Caco-2 (cell line): ENCODE measurements around the gene KLHL33. TPM values are rescaled to one million over a fixed set of nuclear protein-coding genes. Genes with fewer than 3 reads are reported as not detected.

ENCODE experiments used
- BruUV-seq: library from RNA; stranded (reverse); fragments of 400-500 nt; replicated peaks from 2 replicates; lab custom pipeline; 2021; lab: Mats Ljungman, UMichigan
- CTCF ChIA-PET: fragments of 300-600 bp; sonication (Branson Sonifier 250); formaldehyde crosslinking; loops from one replicate; lab custom pipeline; 2022; ENCODE audit warnings: antibody characterized with exemption; lab: Charles Lee
- POLR2A ChIA-PET: fragments of 300-600 bp; sonication (Branson Sonifier 250); formaldehyde crosslinking; loops from one replicate; lab custom pipeline; 2022; ENCODE audit warnings: antibody characterized with exemption; lab: Charles Lee
- DNase-seq, 2 experiments: peaks; one replicate each; pipeline versions ENCODE4 v3.0.0 to v3.0.0-alpha.2; 2020 to 2022
- H3K27me3 ChIP-seq: replicated peaks from 2 replicates; pipeline ENCODE4 v1.6.0; 2011; ENCODE audit warnings: low read length; ENCODE audit not compliant: control insufficient read depth, insufficient read depth
- H3K36me3 ChIP-seq: 2 replicates; pipeline ENCODE4 v1.5.1; 2011; ENCODE audit warnings: low read length; ENCODE audit not compliant: control insufficient read depth, insufficient read depth
- H3K4me1 ChIP-seq: fragments of 250-450 bp; sonication (Bioruptor Pico); 2 replicates; pipeline ENCODE4 v1.5.1; 2020; ENCODE audit warnings: mild to moderate bottlenecking
- H3K4me3 ChIP-seq: 2 replicates; pipeline ENCODE4 v1.5.1; 2011; ENCODE audit warnings: low read depth, mild to moderate bottlenecking, control low read depth, low read length
- H3K9me3 ChIP-seq: fragments of 250-450 bp; sonication (Bioruptor Pico); 2 replicates; pipeline ENCODE4 v1.5.1; 2020; ENCODE audit warnings: mild to moderate bottlenecking, moderate library complexity
- H3K27ac Mint-ChIP-seq: one replicate; pipeline ENCODE4 v1.8.0; 2022; ENCODE audit warnings: mixed read lengths; ENCODE audit not compliant: unreplicated experiment
- H3K27me3 Mint-ChIP-seq: one replicate; pipeline ENCODE4 v1.8.0; 2022; ENCODE audit warnings: mixed read lengths; ENCODE audit not compliant: insufficient read depth, unreplicated experiment
- H3K36me3 Mint-ChIP-seq: one replicate; pipeline ENCODE4 v1.8.0; 2022; ENCODE audit warnings: mild to moderate bottlenecking, mixed read lengths; ENCODE audit not compliant: insufficient read depth, unreplicated experiment
- H3K4me1 Mint-ChIP-seq: one replicate; pipeline ENCODE4 v1.8.0; 2022; ENCODE audit warnings: low read depth, mixed read lengths; ENCODE audit not compliant: unreplicated experiment
- H3K4me3 Mint-ChIP-seq: one replicate; pipeline ENCODE4 v1.8.0; 2022; ENCODE audit warnings: mild to moderate bottlenecking, moderate library complexity, mixed read lengths; ENCODE audit not compliant: unreplicated experiment
- H3K9me3 Mint-ChIP-seq: one replicate; pipeline ENCODE4 v1.8.0; 2022; ENCODE audit warnings: mixed read lengths; ENCODE audit not compliant: unreplicated experiment
- CTCF ChIP-seq, 2 experiments: fragments of 200-600 bp in 1 of 2; IDR thresholded peaks; 1 replicate in 1 of 2; 2 replicates in 1 of 2; pipeline versions ENCODE4 v1.5.1 to v1.8.0; 2011 to 2022; ENCODE audit warnings: antibody characterized with exemption in 1 of 2, control low read depth in 1 of 2, inconsistent platforms in 1 of 2, low read depth in 1 of 2, low read length in 1 of 2, mild to moderate bottlenecking in 1 of 2, moderate library complexity in 1 of 2; ENCODE audit not compliant: insufficient read depth in 1 of 2, severe bottlenecking in 1 of 2, unreplicated experiment in 1 of 2
- intact Hi-C: fragments of 100-400 bp; cut with micrococcal nuclease; formaldehyde crosslinking; loops from one replicate; pipeline ENCODE4 v1.10.0; 2022; ENCODE audit not compliant: unreplicated experiment
- total RNA-seq: library from RNA; stranded (reverse); gene quantifications from 2 replicates; pipeline ENCODE4 v1.2.3, GENCODE V29; 2022

KLHL33 gene
- total RNA-seq, 1 experiment from 2014 or later = not detected

GRCh38 chr14:20478894-20479293, 42.9 kb upstream of the KLHL33 start:
- H3K36me3 Mint-ChIP-seq = peaks cover 45% of the 10 kb centered on the region
- no peak overlapping the region for H3K27ac Mint-ChIP-seq
- no peaks in the 10 kb centered on the region for H3K9me3 ChIP-seq
- H3K4me1 ChIP-seq = no peaks in the 10 kb centered on the region
- H3K4me3 Mint-ChIP-seq = no peak overlapping the region
- DNase-seq = no peak
- H3K27me3 Mint-ChIP-seq = no peaks in the 10 kb centered on the region
- no TSS peak for BruUV-seq
- ChIA-PET CTCF (no interaction called here), POLR2A (no interaction called here)
- H3K27me3 ChIP-seq = no peaks in the 10 kb centered on the region
- no peaks in the 10 kb centered on the region for H3K9me3 Mint-ChIP-seq
- no peaks in the 10 kb centered on the region; the same call in 1 of the 2 replicates for H3K36me3 ChIP-seq
- no peak for TF ChIP-seq CTCF (IDR thresholded peaks at IDR 0.05; ENCODE audit: insufficient read depth in 1 of 2, low read depth in 1 of 2, low read length in 1 of 2, severe bottlenecking in 1 of 2, unreplicated experiment in 1 of 2)
- intact Hi-C loops = no loop called here
- H3K4me3 ChIP-seq = no peak overlapping the region
- peaks cover 7% of the 10 kb centered on the region for H3K4me1 Mint-ChIP-seq

- Histone ChIP-seq H3K27me3 (no peaks in the 10 kb centered on the region), H3K36me3 (no peaks in the 10 kb centered on the region; the same call in 1 of the 2 replicates), H3K4me1 (no peaks in the 10 kb centered on the region; the same call in 1 of the 2 replicates), H3K9me3 (no peaks in the 10 kb centered on the region), H3K4me3 (no peak overlapping the region)
- H3K9me3 Mint-ChIP-seq = no peaks in the 10 kb centered on the region
- H3K4me1 Mint-ChIP-seq = peaks cover 14% of the 10 kb centered on the region
- H3K4me3 Mint-ChIP-seq = no peak overlapping the region
- TF ChIP-seq CTCF (IDR thresholded peaks at IDR 0.05; ENCODE audit: insufficient read depth in 1 of 2, low read depth in 1 of 2, low read length in 1 of 2, severe bottlenecking in 1 of 2, unreplicated experiment in 1 of 2) = no peak
- CTCF ChIA-PET = no interaction called here
- no peak for DNase-seq
- intact Hi-C loops = no loop called here
- no TSS peak for BruUV-seq
- no peaks in the 10 kb centered on the region for H3K27me3 Mint-ChIP-seq
- no peak overlapping the region for H3K27ac Mint-ChIP-seq
- H3K36me3 Mint-ChIP-seq = peaks cover 58% of the 10 kb centered on the region
- POLR2A ChIA-PET = interaction anchor here (1.1 kb wide), 1 partner anchor 8 kb away, joined by 3 read pairs; no protein-coding TSS in a partner anchor
Observed at GRCh38 chr14:20477211-20477876, 41.4 kb upstream of the KLHL33 start.

GRCh38 chr14:20476776-20477175, 40.8 kb upstream of the KLHL33 start:
- Mint-ChIP-seq H3K27ac (no peak overlapping the region), H3K36me3 (peaks cover 64% of the 10 kb centered on the region), H3K9me3 (no peaks in the 10 kb centered on the region), H3K4me1 (peaks cover 20% of the 10 kb centered on the region), H3K4me3 (no peak overlapping the region), H3K27me3 (no peaks in the 10 kb centered on the region)
- Histone ChIP-seq H3K9me3 (no peaks in the 10 kb centered on the region), H3K36me3 (no peaks in the 10 kb centered on the region; the same call in 1 of the 2 replicates), H3K27me3 (no peaks in the 10 kb centered on the region), H3K4me1 (peaks cover 1% of the 10 kb centered on the region; the same call in 1 of the 2 replicates), H3K4me3 (no peak overlapping the region)
- no peak for TF ChIP-seq CTCF (IDR thresholded peaks at IDR 0.05; ENCODE audit: insufficient read depth in 1 of 2, low read depth in 1 of 2, low read length in 1 of 2, severe bottlenecking in 1 of 2, unreplicated experiment in 1 of 2)
- intact Hi-C loops = no loop called here
- no peak for DNase-seq
- BruUV-seq = no TSS peak
- ChIA-PET POLR2A (no interaction called here), CTCF (no interaction called here)
